CD4-positive, alpha-beta T cell treated with Interleukin-15 for 4 hours (primary cell): ENCODE results near the gene GLCE.
A peak's percentile ranks its signal among the peaks of the same experiment; 100 is the strongest.

Source experiments
- DNase-seq: peaks from one replicate; pipeline ENCODE4 v3.0.0-alpha.2; 2020; ENCODE audit warnings: low spot score

Gene GLCE

GRCh38 chr15:69160141-69160993 is at the start of gene GLCE:
Gene GLCE (plus strand): TSS chr15:69160635. CDS start chr15:69255807, 95,172 bp downstream.
- DNase-seq: peak; percentile 93

GRCh38 chr15:69114331-69114928 is 46.0 kb upstream of the GLCE start:
- no peak for DNase-seq

- no peak for DNase-seq
These were observed 45.4 kb upstream of the GLCE start for GRCh38 chr15:69115031-69115430.

- DNase-seq: no peak
These were observed 44.0 kb upstream of the GLCE start for GRCh38 chr15:69116391-69116790.

- DNase-seq: no peak
These were observed 43.0 kb upstream of the GLCE start for GRCh38 chr15:69117431-69117871.

GRCh38 chr15:69118089-69118488 is 42.3 kb upstream of the GLCE start:
- DNase-seq: no peak

- no peak for DNase-seq
These were observed 41.4 kb upstream of the GLCE start for GRCh38 chr15:69119001-69119400.

GRCh38 chr15:69119683-69120395 is 40.6 kb upstream of the GLCE start:
- no peak for DNase-seq

- DNase-seq: no peak
These were observed 39.7 kb upstream of the GLCE start for GRCh38 chr15:69120732-69121131.

GRCh38 chr15:69121198-69121828 is 39.1 kb upstream of the GLCE start:
- DNase-seq: no peak

- no peak for DNase-seq
These were observed 35.2 kb upstream of the GLCE start for GRCh38 chr15:69125236-69125635.

GRCh38 chr15:69126054-69126469 is 34.4 kb upstream of the GLCE start:
- DNase-seq: no peak

GRCh38 chr15:69127306-69127705 is 33.1 kb upstream of the GLCE start:
- DNase-seq: no peak

- DNase-seq: no peak
These were observed 31.6 kb upstream of the GLCE start for GRCh38 chr15:69128667-69129311.

- no peak for DNase-seq
These were observed 28.8 kb upstream of the GLCE start for GRCh38 chr15:69131362-69132220.

GRCh38 chr15:69132430-69132829 is 28.0 kb upstream of the GLCE start:
- DNase-seq: no peak

- DNase-seq: no peak
These were observed 27.2 kb upstream of the GLCE start for GRCh38 chr15:69132977-69133861.

GRCh38 chr15:69133862-69134519 is 26.4 kb upstream of the GLCE start:
- DNase-seq: no peak

- no peak for DNase-seq
These were observed 25.6 kb upstream of the GLCE start for GRCh38 chr15:69134791-69135190.
